Activated CD4-positive, alpha-beta T cell treated with anti-CD3 and anti-CD28 coated beads, Interleukin-2, amount 10 ng/mL, durations not matched to agents 24 days and 14 days (primary cell): Measurements from ENCODE around the gene LILRA5. TPM values are rescaled to one million over a fixed set of nuclear protein-coding genes. Genes with fewer than 3 reads are reported as not detected.
"Not testable (repeated sequence)": the region's sequence is repeated elsewhere in the genome, so short reads cannot be mapped to it uniquely, and the experiment has no call there.

Experiments
- DNase-seq: peaks from one replicate; pipeline ENCODE4 v3.0.0; 2022
- H3K27ac Mint-ChIP-seq: one replicate; pipeline ENCODE4 v1.8.0; 2022; ENCODE audit warnings: mild to moderate bottlenecking, mixed read lengths
- H3K27me3 Mint-ChIP-seq: one replicate; pipeline ENCODE4 v1.8.0; 2022; ENCODE audit warnings: mixed read lengths
- H3K36me3 Mint-ChIP-seq: one replicate; pipeline ENCODE4 v1.8.0; 2022; ENCODE audit warnings: low read depth, mild to moderate bottlenecking, mixed read lengths
- H3K4me1 Mint-ChIP-seq: one replicate; pipeline ENCODE4 v1.8.0; 2021; ENCODE audit warnings: mixed read lengths
- H3K4me3 Mint-ChIP-seq: one replicate; pipeline ENCODE4 v1.8.0; 2022; ENCODE audit warnings: mild to moderate bottlenecking, moderate library complexity, mixed read lengths
- H3K9me3 Mint-ChIP-seq: one replicate; pipeline ENCODE4 v1.8.0; 2021; ENCODE audit warnings: mixed read lengths
- intact Hi-C: fragments of 100-400 bp; cut with micrococcal nuclease; formaldehyde crosslinking; loops from one replicate; pipeline ENCODE4 v1.15.1; 2023
- total RNA-seq: library from RNA; stranded (reverse); gene quantifications from 2 replicates; pipeline ENCODE4 v1.2.3, GENCODE V29; 2022

LILRA5 gene
- total RNA-seq, 1 donor from 2014 or later = not detected

DNA sequence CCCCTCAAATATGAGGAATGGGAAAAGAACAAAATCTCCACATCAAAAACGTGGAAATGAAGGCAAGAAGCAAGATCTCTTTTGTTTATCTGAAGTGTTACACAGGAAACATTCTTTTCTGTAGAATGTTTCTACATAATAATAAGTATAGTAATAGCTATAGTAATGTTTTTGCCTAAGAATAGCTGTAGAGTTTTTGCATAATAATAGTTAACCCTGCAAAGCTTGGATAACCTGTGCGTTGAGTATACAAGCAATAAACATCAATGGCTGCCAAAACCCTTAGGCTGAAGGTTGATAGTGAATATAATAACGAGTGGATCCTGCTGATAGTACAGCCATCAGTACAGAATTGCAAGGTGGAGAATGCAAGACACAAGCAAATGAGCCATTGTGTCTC is 11.1 kb upstream of the LILRA5 start:
- Mint-ChIP-seq H3K9me3 (no peaks in the 10 kb centered on the region), H3K27me3 (peaks cover 25% of the 10 kb centered on the region), H3K36me3 (no peaks in the 10 kb centered on the region), H3K27ac (no peak overlapping the region), H3K4me1 (peaks cover 16% of the 10 kb centered on the region), H3K4me3 (no peak overlapping the region)
- intact Hi-C loops = no loop called here
- DNase-seq = no peak

DNA sequence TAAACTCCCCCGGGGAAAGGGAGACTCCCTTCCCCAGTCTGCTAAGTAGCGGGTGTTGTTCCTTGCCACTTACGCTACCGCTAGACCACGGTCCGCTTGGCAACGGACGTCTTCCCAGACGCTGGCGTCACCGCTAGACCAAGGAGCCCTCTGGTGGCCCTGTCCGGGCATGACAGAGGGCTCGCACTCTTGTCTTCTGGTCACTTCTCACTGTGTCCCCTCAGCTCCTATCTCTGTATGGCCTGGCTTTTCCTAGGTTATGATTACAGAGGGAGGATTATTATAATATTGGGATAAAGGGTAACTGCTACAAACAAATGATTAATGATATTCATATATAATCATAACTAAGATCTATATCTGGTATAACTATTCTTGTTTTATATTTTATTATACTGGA is 10.0 kb upstream of the LILRA5 start:
- H3K27ac Mint-ChIP-seq, intact Hi-C loops, H3K36me3 Mint-ChIP-seq, H3K9me3 Mint-ChIP-seq, DNase-seq, H3K4me3 Mint-ChIP-seq: not testable (repeated sequence)
- Mint-ChIP-seq H3K4me1 (peaks cover 13% of the 10 kb centered on the region), H3K27me3 (peaks cover 22% of the 10 kb centered on the region)

DNA sequence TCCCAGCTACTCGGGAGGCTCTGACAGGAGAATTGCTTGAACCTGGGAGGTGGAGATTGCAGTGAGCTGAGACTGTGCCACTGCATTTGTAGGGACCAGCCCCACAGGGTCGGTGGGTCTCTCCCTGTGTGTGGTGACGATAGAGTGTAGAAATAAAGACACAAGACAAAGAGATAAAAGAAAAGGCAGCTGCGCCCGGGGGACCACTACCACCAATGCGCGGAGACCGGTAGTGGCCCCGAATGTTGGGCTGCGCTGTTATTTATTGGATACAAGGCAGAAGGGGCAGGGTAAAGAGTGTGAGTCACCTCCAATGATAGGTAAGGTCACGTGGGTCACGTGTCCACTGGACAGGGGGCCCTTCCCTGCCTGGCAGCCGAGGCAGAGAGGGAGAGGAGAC is 9.3 kb upstream of the LILRA5 start:
- DNase-seq, H3K4me3 Mint-ChIP-seq, H3K36me3 Mint-ChIP-seq, intact Hi-C loops, H3K27ac Mint-ChIP-seq, H3K9me3 Mint-ChIP-seq: not testable (repeated sequence)
- peaks cover 10% of the 10 kb centered on the region for H3K4me1 Mint-ChIP-seq
- H3K27me3 Mint-ChIP-seq = peaks cover 25% of the 10 kb centered on the region

DNA sequence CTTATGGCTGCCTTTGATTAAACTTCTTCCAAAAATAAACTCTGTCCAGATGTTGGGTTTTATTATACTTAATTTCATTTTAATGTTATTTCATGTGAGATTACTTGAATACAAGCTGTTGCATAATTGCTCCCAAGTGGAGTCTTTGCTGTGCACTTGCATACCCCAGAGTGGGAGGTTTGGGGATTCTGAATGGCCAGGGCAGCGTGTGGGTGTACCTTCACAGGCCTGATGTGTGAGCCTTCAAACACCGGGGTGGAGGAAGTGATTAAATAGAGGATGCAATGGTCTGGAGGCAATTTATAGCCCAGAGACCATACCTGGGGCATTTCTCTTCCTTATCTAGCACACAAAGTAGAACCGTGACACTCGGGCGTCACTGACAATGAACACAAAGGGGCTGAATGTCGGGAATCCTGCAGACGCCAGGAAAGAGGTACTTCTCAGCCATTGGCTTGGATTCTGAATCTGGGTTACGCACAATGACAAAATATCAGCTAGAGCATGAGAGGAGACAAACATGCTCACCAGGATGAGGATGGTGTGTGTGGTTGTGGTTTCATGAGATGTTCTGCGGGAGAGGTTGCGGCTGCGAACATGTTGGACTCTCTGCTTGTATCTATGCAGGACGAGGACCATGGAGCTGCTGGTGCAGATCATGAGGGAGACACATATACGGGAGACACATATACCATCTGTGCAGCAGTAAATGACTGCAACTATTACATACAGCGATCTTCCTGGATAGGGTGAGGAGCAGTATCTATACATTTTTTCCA is 7.1 kb upstream of the LILRA5 start:
- Mint-ChIP-seq H3K9me3 (no peaks in the 10 kb centered on the region), H3K4me1 (peaks cover 3% of the 10 kb centered on the region), H3K36me3 (no peaks in the 10 kb centered on the region), H3K27ac (no peak overlapping the region), H3K4me3 (no peak overlapping the region), H3K27me3 (peaks cover 24% of the 10 kb centered on the region)
- no peak for DNase-seq
- intact Hi-C loops = no loop called here

DNA sequence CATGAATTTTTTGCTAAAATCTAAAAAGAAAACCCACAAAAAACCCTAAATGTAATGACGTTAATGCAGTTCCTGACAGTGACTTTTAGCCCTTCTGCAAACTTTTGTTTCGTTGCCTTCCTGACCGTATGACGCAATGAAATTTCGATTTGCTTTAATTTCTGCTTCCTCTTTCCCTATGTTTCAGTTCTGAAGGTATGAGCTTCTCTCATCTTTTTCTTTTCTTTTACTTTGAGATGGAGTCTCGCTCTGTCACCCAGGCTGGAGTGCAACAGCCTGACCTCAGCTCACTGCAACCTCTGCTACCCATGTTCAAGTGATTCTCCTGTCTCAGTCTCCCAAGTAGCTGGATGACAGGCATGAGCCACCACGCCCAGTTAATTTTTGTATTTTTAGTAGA is 6.1 kb upstream of the LILRA5 start:
- Mint-ChIP-seq H3K4me1 (peaks cover 3% of the 10 kb centered on the region), H3K36me3 (no peaks in the 10 kb centered on the region), H3K9me3 (no peaks in the 10 kb centered on the region), H3K27me3 (peaks cover 19% of the 10 kb centered on the region), H3K27ac (no peak overlapping the region), H3K4me3 (no peak overlapping the region)
- no peak for DNase-seq
- intact Hi-C loops = no loop called here

DNA sequence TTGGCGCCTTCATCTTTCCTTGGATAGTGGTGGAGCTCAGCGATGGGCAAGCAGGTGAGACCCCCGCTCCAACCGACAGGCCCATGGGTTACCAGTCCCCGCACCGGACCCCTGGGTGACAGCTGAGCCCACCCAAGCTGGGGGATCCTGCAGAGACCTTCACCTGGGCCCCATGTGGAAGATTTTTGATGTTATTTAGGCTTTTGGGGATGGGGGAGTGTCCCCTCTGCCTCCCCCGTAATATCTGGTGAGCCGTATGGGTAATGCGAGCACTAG is 4.9 kb upstream of the LILRA5 start:
- Mint-ChIP-seq H3K4me3 (no peak overlapping the region), H3K27me3 (peaks cover 23% of the 10 kb centered on the region), H3K4me1 (peaks cover 3% of the 10 kb centered on the region), H3K9me3 (no peaks in the 10 kb centered on the region), H3K36me3 (no peaks in the 10 kb centered on the region), H3K27ac (no peak overlapping the region)
- no peak for DNase-seq
- intact Hi-C loops = no loop called here

DNA sequence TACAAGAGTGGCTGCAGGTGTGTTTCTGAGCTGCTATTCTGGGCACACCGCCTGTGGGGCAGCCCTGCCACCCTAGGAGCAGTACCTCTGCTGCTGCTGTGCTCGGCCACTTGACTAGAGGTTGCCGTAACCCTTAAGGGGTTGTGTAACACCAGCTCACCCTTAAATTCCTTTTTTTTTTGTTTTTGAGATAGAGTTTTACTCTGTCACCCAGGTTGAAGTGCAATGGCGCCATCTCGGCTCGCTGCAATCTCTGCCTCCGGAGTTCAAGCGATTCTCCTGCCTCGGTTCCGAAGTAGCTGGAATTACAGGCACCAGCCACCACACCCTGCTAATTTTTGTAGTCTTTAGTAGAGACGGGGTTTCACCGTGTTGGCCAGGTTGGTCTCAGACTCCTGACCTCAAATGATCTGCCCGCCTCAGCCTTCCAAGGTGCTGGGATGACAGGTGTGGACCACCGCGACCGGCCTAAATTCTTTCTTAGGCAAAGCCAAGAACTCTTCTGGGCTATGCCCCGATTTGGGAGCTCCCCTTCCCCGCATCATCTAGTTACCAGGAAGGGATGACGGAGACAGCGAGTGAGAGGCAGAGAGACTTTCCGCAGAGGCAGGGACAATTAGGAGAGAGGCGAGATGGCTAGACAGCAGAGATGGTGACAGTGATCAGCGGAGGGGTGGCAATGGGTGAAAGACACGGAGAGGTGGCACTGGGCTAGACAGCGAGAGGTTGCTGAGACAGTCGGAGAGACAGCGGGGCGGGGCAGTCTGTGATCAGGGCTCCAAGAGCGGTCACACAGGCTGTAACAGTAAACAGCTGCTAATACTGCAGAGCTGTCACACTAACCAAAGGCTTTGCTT is 4.4 kb upstream of the LILRA5 start:
- Mint-ChIP-seq H3K9me3 (no peaks in the 10 kb centered on the region), H3K36me3 (no peaks in the 10 kb centered on the region), H3K27me3 (peaks cover 26% of the 10 kb centered on the region), H3K4me3 (no peak overlapping the region), H3K4me1 (peaks cover 3% of the 10 kb centered on the region), H3K27ac (no peak overlapping the region)
- no peak for DNase-seq
- intact Hi-C loops = no loop called here

DNA sequence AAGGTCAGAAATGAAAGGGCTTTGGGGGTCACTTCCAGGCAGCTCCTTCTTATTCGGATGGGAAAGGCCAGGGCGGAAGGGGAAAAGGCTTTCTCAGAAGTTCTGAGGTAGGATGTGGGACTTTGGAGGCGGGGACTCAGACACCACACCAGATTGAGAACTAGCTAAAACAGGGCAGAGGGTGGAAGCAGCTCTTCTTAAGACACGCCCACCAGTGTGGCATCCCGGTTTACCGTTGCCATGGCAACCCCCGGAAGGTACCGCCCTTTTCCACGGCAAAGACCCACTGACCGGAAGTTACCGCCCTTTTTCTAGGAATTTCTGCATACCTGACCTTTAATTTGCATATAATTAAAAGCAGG is 3.8 kb upstream of the LILRA5 start:
- DNase-seq = peak; percentile 62
- peaks cover 24% of the 10 kb centered on the region for H3K27me3 Mint-ChIP-seq
- peaks cover 3% of the 10 kb centered on the region for H3K4me1 Mint-ChIP-seq
- no peak overlapping the region for H3K4me3 Mint-ChIP-seq
- no peak overlapping the region for H3K27ac Mint-ChIP-seq
- no peaks in the 10 kb centered on the region for H3K9me3 Mint-ChIP-seq
- intact Hi-C loops = no loop called here
- H3K36me3 Mint-ChIP-seq = no peaks in the 10 kb centered on the region

DNA sequence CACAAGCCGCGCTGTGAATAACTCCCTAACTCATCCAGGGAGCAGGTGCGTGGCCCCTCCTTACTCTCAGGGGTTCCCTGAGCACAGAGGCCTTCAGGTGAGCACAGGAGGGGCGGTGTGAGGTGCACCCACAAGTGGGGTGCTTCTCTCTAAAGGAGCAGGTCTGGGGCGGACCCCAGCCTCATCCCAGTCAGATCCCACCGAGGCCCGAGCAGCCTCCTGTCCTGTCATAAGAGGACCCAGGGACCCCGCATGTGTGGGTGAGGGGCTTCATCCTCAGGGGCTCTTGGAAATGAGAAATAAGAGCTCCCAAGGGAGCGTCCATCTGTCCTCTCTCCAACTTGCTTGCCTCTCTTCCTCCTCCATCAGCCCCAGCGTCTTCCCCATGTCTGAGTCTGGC is 3.0 kb upstream of the LILRA5 start:
- Mint-ChIP-seq H3K27ac (no peak overlapping the region), H3K9me3 (no peaks in the 10 kb centered on the region), H3K36me3 (no peaks in the 10 kb centered on the region), H3K4me1 (peaks cover 3% of the 10 kb centered on the region), H3K4me3 (no peak overlapping the region), H3K27me3 (peaks cover 20% of the 10 kb centered on the region)
- DNase-seq = no peak
- intact Hi-C loops = no loop called here

DNA sequence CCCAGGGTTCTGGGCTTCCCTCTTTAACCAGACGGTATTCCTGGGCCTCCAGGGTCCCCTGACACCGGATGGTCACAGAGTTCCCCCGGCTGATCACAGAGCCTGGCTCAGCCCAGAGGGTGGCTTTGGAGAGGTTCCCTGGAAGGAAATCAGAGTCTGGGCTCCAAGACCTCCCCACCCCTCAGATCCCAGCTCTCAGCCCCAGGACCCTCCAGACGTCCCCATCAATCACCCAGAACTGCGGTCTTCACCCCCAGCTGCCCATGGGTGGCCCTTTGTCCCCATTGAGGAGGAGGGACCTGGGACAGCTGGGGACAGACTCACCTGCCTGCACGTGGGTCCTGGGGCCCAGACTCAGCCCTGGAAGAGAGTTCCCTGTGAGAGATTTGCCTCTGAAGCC is 955 bp downstream of the LILRA5 start:
- Mint-ChIP-seq H3K27me3 (peaks cover 12% of the 10 kb centered on the region), H3K4me3 (no peak overlapping the region), H3K9me3 (no peaks in the 10 kb centered on the region), H3K4me1 (peaks cover 2% of the 10 kb centered on the region), H3K27ac (no peak overlapping the region), H3K36me3 (no peaks in the 10 kb centered on the region)
- intact Hi-C loops = no loop called here
- DNase-seq = no peak

DNA sequence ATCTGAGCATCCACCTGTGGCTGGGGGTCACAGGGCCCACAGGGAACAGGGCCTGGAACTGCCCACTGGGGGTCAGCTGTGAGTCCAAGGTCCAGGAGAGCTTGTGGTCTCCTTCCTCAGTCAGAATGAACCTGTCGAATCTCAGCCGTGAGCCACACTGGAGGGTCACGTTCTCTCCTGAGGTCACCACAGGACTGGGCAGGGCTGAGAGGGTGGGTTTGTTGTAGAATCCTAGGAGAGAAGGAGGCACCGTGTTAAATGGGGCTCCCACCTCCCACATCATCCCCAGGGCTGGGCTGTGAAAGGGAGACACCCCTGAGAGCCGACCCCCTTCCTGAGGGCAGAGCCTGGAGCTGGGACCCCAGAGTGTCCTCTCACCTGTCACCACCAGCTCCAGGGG is 1.5 kb downstream of the LILRA5 start:
- Mint-ChIP-seq H3K36me3 (no peaks in the 10 kb centered on the region), H3K27ac (no peak overlapping the region), H3K27me3 (peaks cover 12% of the 10 kb centered on the region), H3K9me3 (no peaks in the 10 kb centered on the region), H3K4me1 (no peaks in the 10 kb centered on the region), H3K4me3 (no peak overlapping the region)
- no peak for DNase-seq
- intact Hi-C loops = no loop called here

DNA sequence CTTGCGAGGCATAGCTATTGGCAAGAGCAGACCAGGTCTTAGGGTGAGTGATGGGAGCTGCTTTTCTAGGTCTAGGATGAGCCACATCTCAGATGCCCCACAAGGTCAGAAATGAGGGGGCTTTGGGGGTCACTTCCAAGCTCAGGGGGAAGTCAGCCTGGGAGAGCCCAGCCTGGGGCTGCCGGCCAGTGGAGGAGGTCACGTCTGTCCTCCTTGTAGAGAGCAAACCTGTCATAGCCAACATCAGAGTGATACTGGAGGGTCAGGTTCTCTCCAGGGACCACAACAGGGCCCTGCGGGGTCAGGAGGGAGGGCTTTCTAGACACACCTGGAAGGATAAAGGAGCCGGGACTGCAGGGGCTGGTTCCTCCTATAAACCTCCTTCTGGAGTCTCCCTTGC is 2.4 kb downstream of the LILRA5 start:
- no peak for DNase-seq
- Mint-ChIP-seq H3K4me3 (no peak overlapping the region), H3K9me3 (no peaks in the 10 kb centered on the region), H3K27ac (no peak overlapping the region), H3K4me1 (no peaks in the 10 kb centered on the region), H3K27me3 (peaks cover 12% of the 10 kb centered on the region), H3K36me3 (no peaks in the 10 kb centered on the region)
- intact Hi-C loops = no loop called here

DNA sequence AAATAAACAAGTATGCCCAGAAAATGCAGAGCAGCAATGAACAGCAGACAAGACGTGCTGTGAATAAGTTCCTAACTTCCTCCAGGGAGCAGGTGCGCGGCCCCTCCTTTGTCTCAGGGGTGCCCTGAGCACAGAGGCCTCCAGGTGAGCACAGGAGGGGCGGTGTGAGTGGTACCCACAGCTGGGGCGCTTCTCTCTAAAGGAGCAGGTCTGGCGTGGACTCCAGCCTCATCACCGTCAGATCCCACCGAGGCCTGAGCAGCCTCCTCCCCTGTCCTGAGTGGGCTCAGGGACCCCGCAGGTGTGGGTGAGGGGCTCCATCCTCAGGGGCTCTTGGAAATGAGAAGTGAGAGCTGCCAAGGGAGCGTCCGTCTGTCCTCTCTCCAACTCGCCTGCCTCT is 3.2 kb downstream of the LILRA5 start:
- H3K9me3 Mint-ChIP-seq = no peaks in the 10 kb centered on the region
- no peak overlapping the region for H3K4me3 Mint-ChIP-seq
- no peak for DNase-seq
- intact Hi-C loops = loop anchor here (1.0 kb wide), 1 partner anchor 13 kb away; no protein-coding TSS in a partner anchor
- peaks cover 12% of the 10 kb centered on the region for H3K27me3 Mint-ChIP-seq
- peaks cover 3% of the 10 kb centered on the region for H3K4me1 Mint-ChIP-seq
- no peaks in the 10 kb centered on the region for H3K36me3 Mint-ChIP-seq
- no peak overlapping the region for H3K27ac Mint-ChIP-seq

DNA sequence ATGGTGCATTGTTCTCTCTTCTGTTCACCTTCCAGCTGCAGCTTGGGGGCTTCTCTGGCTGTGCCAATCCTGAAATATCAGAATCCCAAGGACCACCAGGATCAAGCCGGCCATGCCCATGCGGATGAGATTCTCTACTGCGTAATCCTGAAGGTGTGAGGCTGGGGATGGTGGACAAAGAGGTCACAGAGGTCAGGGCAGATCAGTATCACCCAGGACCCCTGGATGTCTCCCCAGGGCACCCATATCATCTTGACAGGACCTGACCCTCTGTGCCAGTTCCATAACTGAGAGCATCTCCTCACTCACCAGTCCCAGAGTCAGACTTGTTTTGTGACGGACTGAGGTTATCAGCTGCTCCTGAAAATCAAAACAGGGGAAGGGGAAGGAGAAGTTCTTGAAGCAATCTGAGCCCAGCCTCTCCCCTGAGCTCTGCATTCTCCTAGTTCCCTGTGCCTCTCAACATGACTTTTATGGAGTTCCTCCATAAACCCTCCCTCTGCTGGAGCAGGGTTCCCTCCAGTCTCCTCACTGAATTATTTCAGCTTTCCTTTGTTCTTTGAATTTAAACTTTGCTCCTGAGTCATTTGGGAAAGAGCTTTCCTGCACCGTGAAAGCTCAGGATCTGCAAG is 5.5 kb downstream of the LILRA5 start:
- H3K27ac Mint-ChIP-seq = no peak overlapping the region
- peaks cover 3% of the 10 kb centered on the region for H3K27me3 Mint-ChIP-seq
- H3K4me1 Mint-ChIP-seq = peaks cover 13% of the 10 kb centered on the region
- H3K36me3 Mint-ChIP-seq = no peaks in the 10 kb centered on the region
- no peak overlapping the region for H3K4me3 Mint-ChIP-seq
- intact Hi-C loops = no loop called here
- no peak for DNase-seq
- H3K9me3 Mint-ChIP-seq = no peaks in the 10 kb centered on the region
